Keratinocyte (primary cell): ENCODE data around the gene CLCN7. TPM values are rescaled to one million over a fixed set of nuclear protein-coding genes. Genes with fewer than 3 reads are reported as not detected.

Experiments
- DNase-seq: peaks from one replicate; pipeline ENCODE4 v3.0.0-alpha.2; 2011; ENCODE audit warnings: low read depth, missing footprints, low spot score
- FAIRE-seq: peaks from 2 replicates; lab custom pipeline; 2011; peaks lifted over from hg19 to GRCh38; lab: Jason Lieb, UNC
- H2AFZ ChIP-seq: 2 replicates; pipeline ENCODE4 v1.6.0; 2012; ENCODE audit warnings: low read length, control low read depth, inconsistent platforms; ENCODE audit not compliant: control insufficient read depth
- H3K27ac ChIP-seq: 2 replicates; pipeline ENCODE4 v1.5.1; 2011; ENCODE audit warnings: low read length; ENCODE audit not compliant: control insufficient read depth, insufficient read depth
- H3K27me3 ChIP-seq: 3 replicates; pipeline ENCODE4 v1.6.0; 2011; ENCODE audit warnings: low read length; ENCODE audit not compliant: control insufficient read depth, insufficient read depth; ENCODE audit errors: extremely low read depth
- H3K36me3 ChIP-seq, 2 experiments: 2 replicates in 1 of 2; 3 replicates in 1 of 2; pipeline ENCODE4 v1.5.1; 2011; ENCODE audit warnings: low read length in 2 of 2, mild to moderate bottlenecking in 1 of 2; ENCODE audit not compliant: control insufficient read depth in 2 of 2, insufficient read depth in 2 of 2; ENCODE audit errors: extremely low read depth in 1 of 2
- H3K4me1 ChIP-seq: 3 replicates; pipeline ENCODE4 v1.5.1; 2011; ENCODE audit warnings: low read length; ENCODE audit not compliant: control insufficient read depth, insufficient read depth; ENCODE audit errors: extremely low read depth
- H3K4me2 ChIP-seq: 3 replicates; pipeline ENCODE4 v1.6.0; 2011; ENCODE audit warnings: low read depth, low read length; ENCODE audit not compliant: control insufficient read depth, insufficient read depth; ENCODE audit errors: extremely low read depth
- H3K4me3 ChIP-seq, 3 experiments: fragments of 200-600 bp in 1 of 3; sonication (generic) in 1 of 3; 2 replicates in 2 of 3; 3 replicates in 1 of 3; pipeline ENCODE4 v1.5.1; 2011 to 2016; ENCODE audit warnings: low read length in 3 of 3, mild to moderate bottlenecking in 3 of 3, control low read depth in 2 of 3, inconsistent platforms in 1 of 3, low read depth in 1 of 3, mixed read lengths in 1 of 3, mixed run types in 1 of 3, moderate library complexity in 1 of 3; ENCODE audit not compliant: control insufficient read depth in 2 of 3, insufficient read depth in 2 of 3; ENCODE audit errors: extremely low read depth in 1 of 3
- H3K79me2 ChIP-seq: 2 replicates; pipeline ENCODE4 v1.6.0; 2012; ENCODE audit warnings: low read length; ENCODE audit not compliant: control insufficient read depth, insufficient read depth
- H3K9ac ChIP-seq: 3 replicates; pipeline ENCODE4 v1.6.0; 2011; ENCODE audit warnings: low read length; ENCODE audit not compliant: control insufficient read depth, insufficient read depth; ENCODE audit errors: extremely low read depth
- H3K9me1 ChIP-seq: 3 replicates; pipeline ENCODE4 v1.6.0; 2011; ENCODE audit warnings: low read length; ENCODE audit not compliant: control insufficient read depth, insufficient read depth; ENCODE audit errors: extremely low read depth
- H3K9me3 ChIP-seq: 2 replicates; pipeline ENCODE4 v1.5.1; 2012; ENCODE audit warnings: low read depth, low read length; ENCODE audit not compliant: control insufficient read depth
- H4K20me1 ChIP-seq: 3 replicates; pipeline ENCODE4 v1.6.0; 2011; ENCODE audit warnings: low read length; ENCODE audit not compliant: control insufficient read depth, insufficient read depth; ENCODE audit errors: extremely low read depth
- EZH2 ChIP-seq: IDR thresholded peaks from one replicate; pipeline ENCODE4 v1.6.1; 2012; ENCODE audit warnings: inconsistent platforms, mild to moderate bottlenecking, low read length, moderate library complexity
- dilution Hi-C: fragments of 300-500 bp; cut with MboI; formaldehyde crosslinking; loops from one replicate; pipeline ENCODE4 v1.7.0; 2020; ENCODE audit warnings: low sequenced_read_pairs; ENCODE audit not compliant: extremely low pct_ligation_motif_present
- polyA plus RNA-seq, 5 experiments: library from polyadenylated mRNA; depleted of rRNA in 3 of 5; stranded (reverse) in 3 of 5; stranded (forward) in 1 of 5; unstranded in 1 of 5; fragments of >200 nt; gene quantifications; 1 replicate in 1 of 5; 2 replicates in 3 of 5; 3 replicates in 1 of 5; pipeline versions ENCODE4 v1.2.1 to v1.2.3, GENCODE V29; 2011 to 2012; ENCODE audit warnings: missing spikeins in 2 of 5, low read depth in 1 of 5, low replicate concordance in 1 of 5
- TF ChIP-seq, protein P1 (sequence below), 3 experiments: IDR thresholded peaks in 1 of 3; conservative IDR thresholded peaks in 1 of 3; optimal IDR thresholded peaks in 1 of 3; 2 replicates in 2 of 3; 3 replicates in 1 of 3; pipeline versions ENCODE3 to v1.5.1; 2011; ENCODE audit warnings: low read length in 3 of 3, mild to moderate bottlenecking in 3 of 3, moderate library complexity in 2 of 3, control low read depth in 1 of 3, inconsistent platforms in 1 of 3; ENCODE audit not compliant: insufficient read depth in 2 of 3; ENCODE audit errors: extremely low read depth in 1 of 3

The CLCN7 gene
- polyA plus RNA-seq, 1 donor (not counting 4 experiments of a cell fraction or from before 2014, with no cell fraction given): 13.3 TPM

DNA sequence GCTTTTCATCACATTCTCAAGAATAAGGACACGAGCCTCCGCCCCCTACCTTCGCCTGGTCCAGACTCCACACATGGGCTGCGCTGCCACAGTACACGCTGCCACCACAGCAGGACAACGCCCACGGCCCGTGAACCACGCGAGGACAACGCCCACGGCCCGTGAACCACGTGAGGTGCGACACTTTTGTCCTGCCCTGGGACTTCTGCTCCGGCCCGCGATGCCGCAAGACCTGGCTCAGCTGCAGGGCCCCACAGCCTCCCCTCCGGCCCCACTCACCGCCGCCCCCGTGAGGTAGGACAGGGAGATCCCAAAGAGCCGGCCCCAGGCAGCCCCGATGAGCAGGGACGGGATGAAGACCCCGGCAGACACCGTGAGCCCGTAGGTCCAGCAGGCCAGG is 24.6 kb downstream of the CLCN7 start:
- no peaks in the 10 kb centered on the region for H3K9me1 ChIP-seq
- no peaks in the 10 kb centered on the region for H4K20me1 ChIP-seq
- TF ChIP-seq EZH2: no peak
- TF ChIP-seq, protein P1, sequence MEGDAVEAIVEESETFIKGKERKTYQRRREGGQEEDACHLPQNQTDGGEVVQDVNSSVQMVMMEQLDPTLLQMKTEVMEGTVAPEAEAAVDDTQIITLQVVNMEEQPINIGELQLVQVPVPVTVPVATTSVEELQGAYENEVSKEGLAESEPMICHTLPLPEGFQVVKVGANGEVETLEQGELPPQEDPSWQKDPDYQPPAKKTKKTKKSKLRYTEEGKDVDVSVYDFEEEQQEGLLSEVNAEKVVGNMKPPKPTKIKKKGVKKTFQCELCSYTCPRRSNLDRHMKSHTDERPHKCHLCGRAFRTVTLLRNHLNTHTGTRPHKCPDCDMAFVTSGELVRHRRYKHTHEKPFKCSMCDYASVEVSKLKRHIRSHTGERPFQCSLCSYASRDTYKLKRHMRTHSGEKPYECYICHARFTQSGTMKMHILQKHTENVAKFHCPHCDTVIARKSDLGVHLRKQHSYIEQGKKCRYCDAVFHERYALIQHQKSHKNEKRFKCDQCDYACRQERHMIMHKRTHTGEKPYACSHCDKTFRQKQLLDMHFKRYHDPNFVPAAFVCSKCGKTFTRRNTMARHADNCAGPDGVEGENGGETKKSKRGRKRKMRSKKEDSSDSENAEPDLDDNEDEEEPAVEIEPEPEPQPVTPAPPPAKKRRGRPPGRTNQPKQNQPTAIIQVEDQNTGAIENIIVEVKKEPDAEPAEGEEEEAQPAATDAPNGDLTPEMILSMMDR (optimal IDR thresholded peaks at IDR 0.05 in 1 of 3, IDR thresholded peaks at IDR 0.05 in 1 of 3, conservative IDR thresholded peaks at IDR 0.05 in 1 of 3; ENCODE audit: extremely low read depth in 1 of 3, insufficient read depth in 2 of 3, low read length in 3 of 3): no peak
- no peak for DNase-seq
- no peak overlapping the region for H3K9ac ChIP-seq
- no peak overlapping the region for H3K4me2 ChIP-seq
- dilution Hi-C loops: no loop called here
- H3K36me3 ChIP-seq: peaks cover 0 to 35% of the 10 kb centered on the region in 2 experiments
- no peaks in the 10 kb centered on the region for H3K9me3 ChIP-seq
- H3K79me2 ChIP-seq: no peaks in the 10 kb centered on the region
- no peak overlapping the region for H3K27ac ChIP-seq
- H2AFZ ChIP-seq: no peak overlapping the region
- H3K4me1 ChIP-seq: no peaks in the 10 kb centered on the region
- no peak for FAIRE-seq
- no peak overlapping the region for H3K4me3 ChIP-seq
- no peaks in the 10 kb centered on the region for H3K27me3 ChIP-seq

DNA sequence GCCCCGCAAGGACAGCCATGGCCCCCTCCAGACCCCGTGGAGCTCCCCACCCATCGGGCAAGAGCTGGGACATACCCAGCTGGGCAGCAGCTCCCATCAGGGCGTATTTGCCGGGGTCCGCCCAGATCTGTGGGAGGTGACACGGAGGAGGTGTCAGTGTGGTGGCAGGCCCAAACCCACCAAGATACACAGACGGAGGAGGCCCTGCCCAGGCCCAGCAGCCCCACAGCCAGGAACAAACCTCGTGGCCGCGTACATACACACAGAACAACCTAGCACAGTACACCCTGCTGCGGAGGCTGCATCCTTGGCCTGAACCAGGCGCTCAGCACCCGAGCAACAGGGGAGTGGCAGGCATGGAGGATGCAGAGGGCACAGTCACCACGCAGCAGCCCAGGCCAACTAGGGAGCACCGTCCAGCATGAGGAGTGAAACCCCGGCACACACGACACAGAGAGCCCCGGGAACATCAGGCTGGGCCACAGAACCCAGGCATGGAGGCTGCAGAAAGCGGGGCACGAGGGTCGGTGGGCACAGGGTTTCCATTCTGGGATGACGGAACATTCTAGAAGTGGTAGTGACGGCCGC is 25.5 kb downstream of the CLCN7 start:
- TF ChIP-seq, protein P1 (optimal IDR thresholded peaks at IDR 0.05 in 1 of 3, IDR thresholded peaks at IDR 0.05 in 1 of 3, conservative IDR thresholded peaks at IDR 0.05 in 1 of 3; ENCODE audit: extremely low read depth in 1 of 3, insufficient read depth in 2 of 3, low read length in 3 of 3): no peak
- TF ChIP-seq EZH2: no peak

More for the DNA sequence above, 25.5 kb downstream of the CLCN7 start:
- Histone ChIP-seq H2AFZ (no peak overlapping the region), H3K27ac (no peak overlapping the region), H3K9ac (no peak overlapping the region), H3K36me3 (peaks cover 0 to 29% of the 10 kb centered on the region in 2 experiments), H3K9me3 (no peaks in the 10 kb centered on the region), H3K79me2 (no peaks in the 10 kb centered on the region), H3K9me1 (no peaks in the 10 kb centered on the region), H4K20me1 (no peaks in the 10 kb centered on the region), H3K4me3 (no peak overlapping the region), H3K4me1 (no peaks in the 10 kb centered on the region), H3K4me2 (no peak overlapping the region), H3K27me3 (no peaks in the 10 kb centered on the region)
- dilution Hi-C loops: no loop called here
- DNase-seq: no peak
- FAIRE-seq: no peak
